ENCODE data around the gene BICC1.

Gene BICC1

GRCh38 chr10:58743466-58744115 lies 230.9 kb downstream of the BICC1 start:
- H3K27ac ChIP-seq: no peak overlapping the region
- TF ChIP-seq ZFX (IDR thresholded peaks at IDR 0.05) (no peak), CTCF (conservative IDR thresholded peaks at IDR 0.05) (no peak)

- no peak for TF ChIP-seq ZFX (IDR thresholded peaks at IDR 0.05)
- no peak for TF ChIP-seq CTCF (conservative IDR thresholded peaks at IDR 0.05)
- no peak overlapping the region for H3K27ac ChIP-seq
Measured at GRCh38 chr10:58746474-58747185, 234.0 kb downstream of the BICC1 start.

GRCh38 chr10:58747687-58748086 lies 235.0 kb downstream of the BICC1 start:
- H3K27ac ChIP-seq: no peak overlapping the region
- TF ChIP-seq CTCF (conservative IDR thresholded peaks at IDR 0.05) (no peak), ZFX (IDR thresholded peaks at IDR 0.05) (no peak)

- H3K27ac ChIP-seq: no peak overlapping the region
Measured at GRCh38 chr10:58752665-58753064, 240.0 kb downstream of the BICC1 start.

GRCh38 chr10:58753425-58753824 lies 240.8 kb downstream of the BICC1 start:
- H3K27ac ChIP-seq: no peak overlapping the region
- TF ChIP-seq CTCF (conservative IDR thresholded peaks at IDR 0.05): no peak
- TF ChIP-seq ZFX (IDR thresholded peaks at IDR 0.05): no peak

More at GRCh38 chr10:58752665-58753064, 240.0 kb downstream of the BICC1 start:
- no peak for TF ChIP-seq ZFX (IDR thresholded peaks at IDR 0.05)
- no peak for TF ChIP-seq CTCF (conservative IDR thresholded peaks at IDR 0.05)

GRCh38 chr10:58754469-58755339 lies 242.0 kb downstream of the BICC1 start:
- no peak for TF ChIP-seq ZFX (IDR thresholded peaks at IDR 0.05)
- TF ChIP-seq CTCF (conservative IDR thresholded peaks at IDR 0.05): no peak
- no peak overlapping the region for H3K27ac ChIP-seq

GRCh38 chr10:58755340-58755610 lies 242.6 kb downstream of the BICC1 start:
- no peak overlapping the region for H3K27ac ChIP-seq
- TF ChIP-seq CTCF (conservative IDR thresholded peaks at IDR 0.05) (no peak), ZFX (IDR thresholded peaks at IDR 0.05) (no peak)
